Liver (tissue), 9 donors: Measurements from ENCODE around the gene ANKFN1. TPM values are rescaled to one million over a fixed set of nuclear protein-coding genes. Genes with fewer than 3 reads are reported as not detected.

ENCODE experiments used
- DNase-seq: peaks from one replicate; pipeline ENCODE4 v3.0.0-alpha.2; 2017; ENCODE audit warnings: low spot score
- H3K27ac ChIP-seq, 2 donors: one replicate each; pipeline ENCODE4 v1.7.0; 2013; ENCODE audit warnings: inconsistent platforms in 2 of 2, low read length in 2 of 2, control low read depth in 1 of 2, low read depth in 1 of 2, mild to moderate bottlenecking in 1 of 2
- H3K27me3 ChIP-seq, 4 donors: one replicate each; pipeline versions ENCODE4 v1.6.1 to v1.7.0; 2013; ENCODE audit warnings: low read length in 3 of 4, inconsistent platforms in 1 of 4, mild to moderate bottlenecking in 1 of 4, moderate library complexity in 1 of 4; ENCODE audit not compliant: control insufficient read depth in 4 of 4, insufficient read depth in 4 of 4
- H3K36me3 ChIP-seq, 4 donors: one replicate each; pipeline versions ENCODE4 v1.6.1 to v1.7.0; 2013; ENCODE audit warnings: low read length in 3 of 4, mild to moderate bottlenecking in 3 of 4, low read depth in 1 of 4, moderate library complexity in 1 of 4; ENCODE audit not compliant: control insufficient read depth in 4 of 4, insufficient read depth in 3 of 4
- H3K4me1 ChIP-seq, 4 donors: one replicate each; pipeline versions ENCODE4 v1.6.1 to v1.7.0; 2013; ENCODE audit warnings: low read length in 3 of 4, mild to moderate bottlenecking in 3 of 4, moderate library complexity in 1 of 4; ENCODE audit not compliant: control insufficient read depth in 4 of 4, insufficient read depth in 4 of 4
- H3K4me3 ChIP-seq, 3 donors: one replicate each; pipeline versions ENCODE4 v1.6.1 to v1.7.0; 2013; ENCODE audit warnings: low read length in 3 of 3, control low read depth in 1 of 3, low read depth in 1 of 3, mild to moderate bottlenecking in 1 of 3
- H3K9ac ChIP-seq, 2 donors: one replicate each; pipeline ENCODE4 v1.7.0; 2013; ENCODE audit warnings: low read length in 2 of 2, mild to moderate bottlenecking in 2 of 2, moderate library complexity in 2 of 2, control low read depth in 1 of 2, low read depth in 1 of 2
- H3K9me3 ChIP-seq, 4 donors: one replicate each; pipeline versions ENCODE4 v1.6.1 to v1.7.0; 2013; ENCODE audit warnings: low read length in 3 of 4; ENCODE audit not compliant: control insufficient read depth in 4 of 4
- EGR1 ChIP-seq, 2 donors: IDR thresholded peaks; 2 replicates each; pipeline ENCODE4 v1.6.1; 2016 to 2018; ENCODE audit warnings: antibody characterized with exemption in 2 of 2, low read depth in 2 of 2
- FOXA1 ChIP-seq: IDR thresholded peaks from 2 replicates; pipeline ENCODE4 v1.6.1; 2016; ENCODE audit warnings: antibody characterized with exemption
- FOXA2 ChIP-seq: IDR thresholded peaks from 2 replicates; pipeline ENCODE4 v1.6.1; 2016; ENCODE audit warnings: antibody characterized with exemption
- GABPA ChIP-seq, 2 donors: IDR thresholded peaks in 1 of 2; conservative IDR thresholded peaks in 1 of 2; 2 replicates each; pipeline ENCODE4 v1.6.1; 2016; ENCODE audit warnings: antibody characterized with exemption in 2 of 2, mild to moderate bottlenecking in 1 of 2, moderate library complexity in 1 of 2
- HNF4A ChIP-seq, 2 donors: conservative IDR thresholded peaks; 2 replicates each; pipeline ENCODE4 v1.6.1; 2016; ENCODE audit warnings: antibody characterized with exemption in 2 of 2, mild to moderate bottlenecking in 2 of 2
- HNF4G ChIP-seq: IDR thresholded peaks from 2 replicates; pipeline ENCODE4 v1.6.1; 2016; ENCODE audit warnings: antibody characterized with exemption
- JUND ChIP-seq, 2 donors: IDR thresholded peaks; 2 replicates each; pipeline ENCODE4 v1.6.1; 2016; ENCODE audit warnings: antibody characterized with exemption in 2 of 2
- RAD21 ChIP-seq, 2 donors: IDR thresholded peaks; 2 replicates each; pipeline ENCODE4 v1.6.1; 2016; ENCODE audit warnings: antibody characterized with exemption in 2 of 2, mild to moderate bottlenecking in 2 of 2
- SP1 ChIP-seq: IDR thresholded peaks from 2 replicates; pipeline ENCODE4 v1.6.1; 2018; ENCODE audit warnings: antibody characterized with exemption, mild to moderate bottlenecking
- WGBS: extraction: QIAGEN DNeasy Blood & Tissue Kit; methylation state at CpG from one replicate; pipeline ENCODE4 v1.1.7; 2013; 5-methylcytosine and 5-hydroxymethylcytosine counted together
- polyA plus RNA-seq, 2 donors: library from polyadenylated mRNA; stranded (reverse) in 1 of 2; unstranded in 1 of 2; fragments of 200-250 nt in 1 of 2; fragments of >200 nt in 1 of 2; fragmentation: Nextera tagmentation in 1 of 2; extraction: Ambion mirVana in 1 of 2; gene quantifications; one replicate each; pipeline versions ENCODE4 v1.2.1 to v1.2.3, GENCODE V29; 2013 to 2015
- total RNA-seq, 2 donors: library from RNA; depleted of rRNA; stranded (reverse); fragments of >200 nt; gene quantifications; one replicate each; pipeline ENCODE4 v1.2.3, GENCODE V29; 2014
- TF ChIP-seq, protein P1 (sequence below): IDR thresholded peaks from 2 replicates; pipeline ENCODE4 v1.6.1; 2016; ENCODE audit warnings: antibody characterized with exemption
- TF ChIP-seq, protein P2 (sequence below): IDR thresholded peaks from 2 replicates; pipeline ENCODE4 v1.6.1; 2016; ENCODE audit warnings: antibody characterized with exemption
- TF ChIP-seq, protein P3 (sequence below): fragments of 150-350 bp; IDR thresholded peaks from 2 replicates; pipeline ENCODE4 v1.5.1; 2017; ENCODE audit warnings: improper control_type of control experiment, low read depth, low read length; ENCODE audit not compliant: missing input control
- TF ChIP-seq, protein P4 (sequence below): IDR thresholded peaks from 2 replicates; pipeline ENCODE4 v1.6.1; 2016; ENCODE audit warnings: antibody characterized with exemption
- TF ChIP-seq, protein P5 (sequence below): IDR thresholded peaks from 2 replicates; pipeline ENCODE4 v1.6.1; 2016; ENCODE audit warnings: antibody characterized with exemption, mild to moderate bottlenecking
- donor health status: healthy.
- donor health status: healthy.
- donor health status: healthy.
- donor health status: healthy.
- donor health status: healthy.

The ANKFN1 gene
- total and polyA plus RNA-seq, 4 donors, result not detected

DNA sequence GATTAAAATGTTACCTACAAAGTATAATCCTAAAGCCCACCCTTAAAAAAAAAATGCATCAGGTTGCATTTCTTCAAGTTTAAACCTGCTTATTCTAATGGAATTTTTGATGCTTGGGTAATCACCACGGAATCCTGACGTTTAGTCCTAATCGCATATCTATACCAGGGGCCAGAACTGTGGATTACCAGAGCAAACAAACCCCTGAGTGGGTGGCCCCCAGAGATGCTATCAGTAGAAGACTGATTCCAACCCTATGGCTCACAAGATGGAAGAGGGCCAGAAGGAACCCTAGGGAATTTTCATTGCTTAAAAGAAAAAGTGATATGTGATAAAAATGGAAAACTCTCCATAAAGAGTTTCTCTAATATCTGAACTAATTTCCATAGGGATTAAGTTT is 288.0 kb downstream of the ANKFN1 start:
- no peaks in the 10 kb centered on the region for H3K9me3 ChIP-seq
- no peak overlapping the region for H3K4me3 ChIP-seq
- no peaks in the 10 kb centered on the region for H3K36me3 ChIP-seq
- H3K27me3 ChIP-seq, result peaks cover 0 to 7% (median 3%) of the 10 kb centered on the region in 4 donors
- no peak for DNase-seq
- WGBS, result 39% methylated on average over 3 of the region's 3 CpGs
- H3K4me1 ChIP-seq, result no peaks in the 10 kb centered on the region
- TF ChIP-seq, protein P1, sequence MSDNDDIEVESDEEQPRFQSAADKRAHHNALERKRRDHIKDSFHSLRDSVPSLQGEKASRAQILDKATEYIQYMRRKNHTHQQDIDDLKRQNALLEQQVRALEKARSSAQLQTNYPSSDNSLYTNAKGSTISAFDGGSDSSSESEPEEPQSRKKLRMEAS, result no peak
- no peak for TF ChIP-seq RAD21 (IDR thresholded peaks at IDR 0.05)
- TF ChIP-seq, protein P2, sequence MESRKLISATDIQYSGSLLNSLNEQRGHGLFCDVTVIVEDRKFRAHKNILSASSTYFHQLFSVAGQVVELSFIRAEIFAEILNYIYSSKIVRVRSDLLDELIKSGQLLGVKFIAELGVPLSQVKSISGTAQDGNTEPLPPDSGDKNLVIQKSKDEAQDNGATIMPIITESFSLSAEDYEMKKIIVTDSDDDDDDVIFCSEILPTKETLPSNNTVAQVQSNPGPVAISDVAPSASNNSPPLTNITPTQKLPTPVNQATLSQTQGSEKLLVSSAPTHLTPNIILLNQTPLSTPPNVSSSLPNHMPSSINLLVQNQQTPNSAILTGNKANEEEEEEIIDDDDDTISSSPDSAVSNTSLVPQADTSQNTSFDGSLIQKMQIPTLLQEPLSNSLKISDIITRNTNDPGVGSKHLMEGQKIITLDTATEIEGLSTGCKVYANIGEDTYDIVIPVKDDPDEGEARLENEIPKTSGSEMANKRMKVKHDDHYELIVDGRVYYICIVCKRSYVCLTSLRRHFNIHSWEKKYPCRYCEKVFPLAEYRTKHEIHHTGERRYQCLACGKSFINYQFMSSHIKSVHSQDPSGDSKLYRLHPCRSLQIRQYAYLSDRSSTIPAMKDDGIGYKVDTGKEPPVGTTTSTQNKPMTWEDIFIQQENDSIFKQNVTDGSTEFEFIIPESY, result no peak
- no peak for TF ChIP-seq SP1
- TF ChIP-seq, protein P3, sequence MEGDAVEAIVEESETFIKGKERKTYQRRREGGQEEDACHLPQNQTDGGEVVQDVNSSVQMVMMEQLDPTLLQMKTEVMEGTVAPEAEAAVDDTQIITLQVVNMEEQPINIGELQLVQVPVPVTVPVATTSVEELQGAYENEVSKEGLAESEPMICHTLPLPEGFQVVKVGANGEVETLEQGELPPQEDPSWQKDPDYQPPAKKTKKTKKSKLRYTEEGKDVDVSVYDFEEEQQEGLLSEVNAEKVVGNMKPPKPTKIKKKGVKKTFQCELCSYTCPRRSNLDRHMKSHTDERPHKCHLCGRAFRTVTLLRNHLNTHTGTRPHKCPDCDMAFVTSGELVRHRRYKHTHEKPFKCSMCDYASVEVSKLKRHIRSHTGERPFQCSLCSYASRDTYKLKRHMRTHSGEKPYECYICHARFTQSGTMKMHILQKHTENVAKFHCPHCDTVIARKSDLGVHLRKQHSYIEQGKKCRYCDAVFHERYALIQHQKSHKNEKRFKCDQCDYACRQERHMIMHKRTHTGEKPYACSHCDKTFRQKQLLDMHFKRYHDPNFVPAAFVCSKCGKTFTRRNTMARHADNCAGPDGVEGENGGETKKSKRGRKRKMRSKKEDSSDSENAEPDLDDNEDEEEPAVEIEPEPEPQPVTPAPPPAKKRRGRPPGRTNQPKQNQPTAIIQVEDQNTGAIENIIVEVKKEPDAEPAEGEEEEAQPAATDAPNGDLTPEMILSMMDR, result no peak
- no peak overlapping the region for H3K9ac ChIP-seq
- no peak overlapping the region for H3K27ac ChIP-seq

DNA sequence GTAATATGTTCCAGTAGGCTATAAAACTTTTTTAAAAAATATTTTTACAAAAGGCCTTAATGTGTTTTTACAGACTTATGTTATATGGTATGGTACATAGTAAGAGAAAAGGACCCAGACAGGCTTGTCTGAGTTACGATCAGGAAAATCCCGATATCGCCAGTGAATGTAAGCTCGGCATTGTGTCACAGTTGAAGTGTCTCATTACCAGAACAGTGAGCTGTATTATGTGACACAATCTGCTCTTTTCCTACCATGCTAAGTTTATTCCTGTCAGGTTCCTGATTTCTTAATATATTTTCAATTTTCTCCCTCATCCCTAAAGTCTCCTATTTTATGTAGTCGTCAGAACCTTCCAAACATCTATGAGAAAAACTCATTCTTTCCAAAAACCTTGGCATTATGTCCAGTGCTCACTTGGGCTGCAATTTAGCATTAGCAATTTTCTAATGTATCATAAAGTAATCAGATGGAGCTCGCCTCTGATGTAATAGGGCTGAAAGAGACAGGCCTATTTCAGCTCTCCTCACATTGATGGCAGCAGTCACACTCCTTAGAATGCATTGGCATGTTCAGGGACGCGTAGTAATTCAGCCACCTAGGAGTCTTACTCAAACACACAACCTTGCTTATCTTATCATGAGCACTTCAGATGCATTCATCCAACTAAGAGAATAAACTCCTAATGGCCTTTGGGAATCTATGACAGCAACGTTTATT is 292.6 kb downstream of the ANKFN1 start:
- Histone ChIP-seq H3K4me3 (no peak overlapping the region), H3K36me3 (no peaks in the 10 kb centered on the region), H3K9ac (no peak overlapping the region), H3K4me1 (no peaks in the 10 kb centered on the region), H3K9me3 (no peaks in the 10 kb centered on the region), H3K27me3 (peaks cover 0 to 9% (median 2%) of the 10 kb centered on the region in 4 donors), H3K27ac (no peak overlapping the region)
- TF ChIP-seq, protein P3, result no peak
- TF ChIP-seq, protein P4, sequence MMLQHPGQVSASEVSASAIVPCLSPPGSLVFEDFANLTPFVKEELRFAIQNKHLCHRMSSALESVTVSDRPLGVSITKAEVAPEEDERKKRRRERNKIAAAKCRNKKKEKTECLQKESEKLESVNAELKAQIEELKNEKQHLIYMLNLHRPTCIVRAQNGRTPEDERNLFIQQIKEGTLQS, result no peak
- TF ChIP-seq EGR1 (IDR thresholded peaks at IDR 0.05; ENCODE audit: low read depth in 2 of 2), result no peak
- TF ChIP-seq JUND (IDR thresholded peaks at IDR 0.05), result no peak
- TF ChIP-seq HNF4G, result no peak
- TF ChIP-seq, protein P2, result no peak
- no peak for TF ChIP-seq HNF4A (conservative IDR thresholded peaks at IDR 0.05)
- TF ChIP-seq GABPA (IDR thresholded peaks at IDR 0.05 in 1 of 2, conservative IDR thresholded peaks at IDR 0.05 in 1 of 2), result no peak
- TF ChIP-seq RAD21 (IDR thresholded peaks at IDR 0.05), result no peak
- no peak for TF ChIP-seq FOXA2
- TF ChIP-seq, protein P5, sequence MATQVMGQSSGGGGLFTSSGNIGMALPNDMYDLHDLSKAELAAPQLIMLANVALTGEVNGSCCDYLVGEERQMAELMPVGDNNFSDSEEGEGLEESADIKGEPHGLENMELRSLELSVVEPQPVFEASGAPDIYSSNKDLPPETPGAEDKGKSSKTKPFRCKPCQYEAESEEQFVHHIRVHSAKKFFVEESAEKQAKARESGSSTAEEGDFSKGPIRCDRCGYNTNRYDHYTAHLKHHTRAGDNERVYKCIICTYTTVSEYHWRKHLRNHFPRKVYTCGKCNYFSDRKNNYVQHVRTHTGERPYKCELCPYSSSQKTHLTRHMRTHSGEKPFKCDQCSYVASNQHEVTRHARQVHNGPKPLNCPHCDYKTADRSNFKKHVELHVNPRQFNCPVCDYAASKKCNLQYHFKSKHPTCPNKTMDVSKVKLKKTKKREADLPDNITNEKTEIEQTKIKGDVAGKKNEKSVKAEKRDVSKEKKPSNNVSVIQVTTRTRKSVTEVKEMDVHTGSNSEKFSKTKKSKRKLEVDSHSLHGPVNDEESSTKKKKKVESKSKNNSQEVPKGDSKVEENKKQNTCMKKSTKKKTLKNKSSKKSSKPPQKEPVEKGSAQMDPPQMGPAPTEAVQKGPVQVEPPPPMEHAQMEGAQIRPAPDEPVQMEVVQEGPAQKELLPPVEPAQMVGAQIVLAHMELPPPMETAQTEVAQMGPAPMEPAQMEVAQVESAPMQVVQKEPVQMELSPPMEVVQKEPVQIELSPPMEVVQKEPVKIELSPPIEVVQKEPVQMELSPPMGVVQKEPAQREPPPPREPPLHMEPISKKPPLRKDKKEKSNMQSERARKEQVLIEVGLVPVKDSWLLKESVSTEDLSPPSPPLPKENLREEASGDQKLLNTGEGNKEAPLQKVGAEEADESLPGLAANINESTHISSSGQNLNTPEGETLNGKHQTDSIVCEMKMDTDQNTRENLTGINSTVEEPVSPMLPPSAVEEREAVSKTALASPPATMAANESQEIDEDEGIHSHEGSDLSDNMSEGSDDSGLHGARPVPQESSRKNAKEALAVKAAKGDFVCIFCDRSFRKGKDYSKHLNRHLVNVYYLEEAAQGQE, result no peak
- TF ChIP-seq SP1, result no peak
- TF ChIP-seq FOXA1, result no peak
- DNase-seq, result no peak
- WGBS, result 73% methylated on average over 9 of the region's 9 CpGs
